ENCODE measurements around the gene ACTA2.

DNA sequence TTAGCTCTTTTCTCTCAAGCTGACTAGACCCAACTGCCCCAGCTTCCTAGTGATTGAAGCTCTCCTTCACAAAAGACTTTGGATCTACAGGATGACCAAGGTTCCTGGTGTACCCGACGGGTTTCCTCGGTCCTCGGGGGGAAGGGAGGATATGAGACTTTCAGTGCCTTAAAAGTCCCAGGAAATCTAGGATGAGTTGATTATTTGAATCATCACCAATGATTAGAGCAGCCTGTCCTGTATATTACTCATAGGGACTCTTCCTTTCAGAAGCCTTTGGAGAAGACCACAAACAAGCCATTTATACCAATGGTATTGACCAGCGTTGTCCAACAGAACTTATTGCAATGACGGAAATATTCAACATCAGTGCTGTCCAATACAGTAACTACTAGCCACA is 6.1 kb upstream of the ACTA2 start:
- TF ChIP-seq, protein P1, sequence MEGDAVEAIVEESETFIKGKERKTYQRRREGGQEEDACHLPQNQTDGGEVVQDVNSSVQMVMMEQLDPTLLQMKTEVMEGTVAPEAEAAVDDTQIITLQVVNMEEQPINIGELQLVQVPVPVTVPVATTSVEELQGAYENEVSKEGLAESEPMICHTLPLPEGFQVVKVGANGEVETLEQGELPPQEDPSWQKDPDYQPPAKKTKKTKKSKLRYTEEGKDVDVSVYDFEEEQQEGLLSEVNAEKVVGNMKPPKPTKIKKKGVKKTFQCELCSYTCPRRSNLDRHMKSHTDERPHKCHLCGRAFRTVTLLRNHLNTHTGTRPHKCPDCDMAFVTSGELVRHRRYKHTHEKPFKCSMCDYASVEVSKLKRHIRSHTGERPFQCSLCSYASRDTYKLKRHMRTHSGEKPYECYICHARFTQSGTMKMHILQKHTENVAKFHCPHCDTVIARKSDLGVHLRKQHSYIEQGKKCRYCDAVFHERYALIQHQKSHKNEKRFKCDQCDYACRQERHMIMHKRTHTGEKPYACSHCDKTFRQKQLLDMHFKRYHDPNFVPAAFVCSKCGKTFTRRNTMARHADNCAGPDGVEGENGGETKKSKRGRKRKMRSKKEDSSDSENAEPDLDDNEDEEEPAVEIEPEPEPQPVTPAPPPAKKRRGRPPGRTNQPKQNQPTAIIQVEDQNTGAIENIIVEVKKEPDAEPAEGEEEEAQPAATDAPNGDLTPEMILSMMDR (IDR thresholded peaks at IDR 0.05) = no peak
- TF ChIP-seq POLR2AphosphoS5 (IDR thresholded peaks at IDR 0.05) (no peak), POLR2A (IDR thresholded peaks at IDR 0.05) (no peak)
